Fibroblast of lung (primary cell): ENCODE data around the gene PRDX3. TPM values are rescaled to one million over a fixed set of nuclear protein-coding genes. Genes with fewer than 3 reads are reported as not detected.

Experiments used
- DNase-seq, 2 donors: peaks; one replicate each; pipeline versions ENCODE4 v3.0.0 to v3.0.0-alpha.2; 2010; ENCODE audit warnings: low read depth in 2 of 2
- H2AFZ ChIP-seq: 2 replicates; pipeline ENCODE4 v1.5.1; 2012; ENCODE audit warnings: low read length, control low read depth, inconsistent platforms
- H3K27ac ChIP-seq: 2 replicates; pipeline ENCODE4 v1.5.1; 2011; ENCODE audit warnings: low read length, control low read depth; ENCODE audit not compliant: insufficient read depth
- H3K27me3 ChIP-seq: 2 replicates; pipeline ENCODE4 v1.5.1; 2011; ENCODE audit warnings: mild to moderate bottlenecking, low read length; ENCODE audit not compliant: control insufficient read depth, insufficient read depth
- H3K36me3 ChIP-seq: 2 replicates; pipeline ENCODE4 v1.5.1; 2011; ENCODE audit warnings: low read length; ENCODE audit not compliant: control insufficient read depth, insufficient read depth
- H3K4me1 ChIP-seq: 2 replicates; pipeline ENCODE4 v1.5.1; 2011; ENCODE audit warnings: low read length; ENCODE audit not compliant: control insufficient read depth, insufficient read depth; ENCODE audit errors: extremely low read depth
- H3K4me2 ChIP-seq: 2 replicates; pipeline ENCODE4 v1.5.1; 2011; ENCODE audit warnings: low read length, control low read depth; ENCODE audit not compliant: insufficient read depth; ENCODE audit errors: extremely low read depth
- H3K4me3 ChIP-seq, 4 experiments: fragments of 200-600 bp in 1 of 4; sonication (generic) in 1 of 4; replicated peaks in 1 of 4; 2 replicates each; pipeline ENCODE4 v1.5.1; 2011 to 2016; ENCODE audit warnings: low read length in 4 of 4, low read depth in 3 of 4, mild to moderate bottlenecking in 3 of 4, control low read depth in 2 of 4, inconsistent platforms in 1 of 4, mixed read lengths in 1 of 4; ENCODE audit not compliant: insufficient read depth in 1 of 4; ENCODE audit errors: control extremely low read depth in 1 of 4
- H3K79me2 ChIP-seq: 2 replicates; pipeline ENCODE4 v1.5.1; 2012; ENCODE audit warnings: mild to moderate bottlenecking, low read length, inconsistent platforms; ENCODE audit not compliant: control insufficient read depth, insufficient read depth
- H3K9ac ChIP-seq: 2 replicates; pipeline ENCODE4 v1.5.1; 2011; ENCODE audit warnings: mild to moderate bottlenecking, low read length, control low read depth; ENCODE audit not compliant: insufficient read depth
- H3K9me3 ChIP-seq: 2 replicates; pipeline ENCODE4 v1.5.1; 2012; ENCODE audit warnings: low read depth, low read length; ENCODE audit not compliant: control insufficient read depth, insufficient read depth
- H4K20me1 ChIP-seq: 2 replicates; pipeline ENCODE4 v1.5.1; 2011; ENCODE audit warnings: low read length; ENCODE audit not compliant: control insufficient read depth, insufficient read depth; ENCODE audit errors: extremely low read depth
- EZH2 ChIP-seq: IDR thresholded peaks from 2 replicates; pipeline ENCODE4 v1.5.1; 2012; ENCODE audit warnings: low read length, control low read depth, mild to moderate bottlenecking; ENCODE audit errors: missing control alignments
- polyA plus RNA-seq, 2 donors: library from polyadenylated mRNA; depleted of rRNA in 1 of 2; stranded (reverse) in 1 of 2; unstranded in 1 of 2; fragments of >200 nt; gene quantifications; 2 replicates each; pipeline ENCODE4 v1.2.1, GENCODE V29; 2011 to 2012; ENCODE audit warnings: missing spikeins in 1 of 2
- total RNA-seq: library from RNA; depleted of rRNA; stranded (reverse); fragments of >200 nt; gene quantifications from 2 replicates; pipeline ENCODE4 v1.2.1, GENCODE V29; 2014
- TF ChIP-seq, protein P1 (sequence below), 2 donors: IDR thresholded peaks in 1 of 2; conservative IDR thresholded peaks in 1 of 2; 1 replicate in 1 of 2; 2 replicates in 1 of 2; pipeline ENCODE4 v1.5.1; 2011 to 2012; ENCODE audit warnings: low read length in 2 of 2, control low read depth in 1 of 2, inconsistent platforms in 1 of 2, low read depth in 1 of 2, mild to moderate bottlenecking in 1 of 2

The PRDX3 gene
- total and polyA plus RNA-seq, 2 donors (not counting 1 experiment from before 2014, with no cell fraction given) = 287 to 303 TPM

DNA sequence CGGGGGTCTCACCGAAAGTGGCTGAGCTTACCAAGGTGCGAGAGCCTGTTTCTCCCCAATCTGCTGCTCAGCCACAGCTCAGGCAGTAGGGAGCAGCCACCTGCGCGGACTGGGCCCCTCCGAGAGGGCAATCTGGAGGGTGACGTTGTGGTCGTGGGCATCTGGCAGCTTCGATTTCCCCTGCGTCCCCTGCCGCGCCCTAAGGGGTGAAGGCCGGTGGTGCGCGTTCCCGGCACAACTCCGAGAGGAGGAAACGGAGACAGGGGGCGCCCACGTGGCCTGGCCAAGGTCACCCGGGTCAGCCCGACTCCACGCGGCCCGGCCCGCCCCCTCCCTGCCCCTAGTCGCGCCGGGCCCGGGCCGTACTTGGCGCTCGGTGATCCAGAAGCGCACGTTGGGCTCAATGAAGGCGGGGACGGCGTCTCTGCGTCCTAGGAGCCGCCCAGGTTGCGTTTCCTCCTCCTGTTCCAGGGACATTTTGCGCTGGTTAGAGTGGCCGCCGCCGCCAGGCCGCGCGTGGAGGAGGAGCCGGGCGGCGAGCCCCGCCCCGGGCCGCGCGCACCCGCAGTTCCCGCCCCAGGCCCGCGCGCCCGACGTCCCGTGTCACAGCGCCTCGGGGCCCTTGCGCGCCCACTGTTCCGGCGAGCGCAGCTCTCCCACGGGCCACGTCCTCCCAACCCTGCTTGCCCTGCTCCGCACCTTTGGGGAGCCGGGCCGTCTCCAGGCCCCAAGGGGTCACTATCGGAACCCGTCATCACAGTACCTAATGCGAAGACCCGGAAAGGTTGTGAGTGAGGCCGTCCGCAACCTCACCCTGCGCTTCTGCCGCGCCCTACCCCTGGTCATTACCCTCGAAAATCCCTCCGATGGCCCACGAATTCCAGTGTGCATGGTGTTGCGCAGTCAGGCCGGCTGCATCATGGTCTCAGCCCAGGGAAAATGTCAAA, 13.2 kb downstream of the PRDX3 start, which contains the start of gene SFXN4:
Gene SFXN4 (minus strand): TSS at position 544 of the 947 bp plus-strand sequence. CDS start 67 bp downstream, at position 477.
- Histone ChIP-seq H3K4me1 (peaks cover 4% of the 10 kb centered on the region), H3K79me2 (no peaks in the 10 kb centered on the region), H3K4me2 (peak within 1 kb of the TSS; percentile 93), H3K4me3 (peak within 1 kb of the TSS; percentile 33 to 77 (median 63)), H3K36me3 (peaks cover 5% of the 10 kb centered on the region), H4K20me1 (no peaks in the 10 kb centered on the region), H2AFZ (peak within 1 kb of the TSS; percentile 75), H3K27me3 (no peaks in the 10 kb centered on the region), H3K9ac (peak within 1 kb of the TSS; percentile 69), H3K27ac (peak within 1 kb of the TSS; percentile 59), H3K9me3 (no peaks in the 10 kb centered on the region)
- peak; percentile 43 to 51 for DNase-seq
- TF ChIP-seq EZH2 = no peak
- TF ChIP-seq, protein P1, sequence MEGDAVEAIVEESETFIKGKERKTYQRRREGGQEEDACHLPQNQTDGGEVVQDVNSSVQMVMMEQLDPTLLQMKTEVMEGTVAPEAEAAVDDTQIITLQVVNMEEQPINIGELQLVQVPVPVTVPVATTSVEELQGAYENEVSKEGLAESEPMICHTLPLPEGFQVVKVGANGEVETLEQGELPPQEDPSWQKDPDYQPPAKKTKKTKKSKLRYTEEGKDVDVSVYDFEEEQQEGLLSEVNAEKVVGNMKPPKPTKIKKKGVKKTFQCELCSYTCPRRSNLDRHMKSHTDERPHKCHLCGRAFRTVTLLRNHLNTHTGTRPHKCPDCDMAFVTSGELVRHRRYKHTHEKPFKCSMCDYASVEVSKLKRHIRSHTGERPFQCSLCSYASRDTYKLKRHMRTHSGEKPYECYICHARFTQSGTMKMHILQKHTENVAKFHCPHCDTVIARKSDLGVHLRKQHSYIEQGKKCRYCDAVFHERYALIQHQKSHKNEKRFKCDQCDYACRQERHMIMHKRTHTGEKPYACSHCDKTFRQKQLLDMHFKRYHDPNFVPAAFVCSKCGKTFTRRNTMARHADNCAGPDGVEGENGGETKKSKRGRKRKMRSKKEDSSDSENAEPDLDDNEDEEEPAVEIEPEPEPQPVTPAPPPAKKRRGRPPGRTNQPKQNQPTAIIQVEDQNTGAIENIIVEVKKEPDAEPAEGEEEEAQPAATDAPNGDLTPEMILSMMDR (conservative IDR thresholded peaks at IDR 0.05 in 1 of 2, IDR thresholded peaks at IDR 0.05 in 1 of 2; ENCODE audit: low read depth in 1 of 2, low read length in 2 of 2) = no peak

DNA sequence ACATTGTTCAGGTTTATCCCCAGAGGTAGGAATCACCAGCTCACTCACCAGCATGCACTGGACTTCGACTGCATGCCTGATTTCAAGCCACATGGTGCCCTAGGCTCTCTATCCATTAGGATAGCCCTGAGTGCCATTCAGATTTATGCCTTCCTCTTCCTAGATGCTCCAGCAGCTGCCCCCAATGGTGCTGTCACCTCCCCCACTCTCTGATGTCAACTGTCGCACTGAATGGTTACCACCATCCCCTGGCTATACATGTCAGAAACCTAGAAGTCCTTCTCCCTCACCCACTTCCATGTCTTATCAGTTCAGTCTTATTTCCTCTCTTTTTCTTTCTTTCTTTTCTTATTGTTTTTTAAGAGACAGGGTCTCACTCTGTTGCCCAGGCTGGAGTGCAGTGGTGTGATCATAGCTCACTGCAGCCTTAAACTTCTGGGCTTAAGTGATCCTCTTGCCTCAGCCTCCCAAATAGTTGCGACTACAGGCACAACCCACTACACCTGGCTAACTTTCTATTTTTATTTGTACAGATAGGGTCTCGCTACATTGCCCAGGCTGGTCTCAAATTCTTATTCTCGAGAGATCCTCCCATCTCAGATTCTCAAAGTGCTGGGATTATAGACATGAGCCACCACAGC, 16.0 kb downstream of the PRDX3 start:
- H3K9ac ChIP-seq = no peak overlapping the region
- H3K9me3 ChIP-seq = no peaks in the 10 kb centered on the region
- no peak overlapping the region for H2AFZ ChIP-seq
- H3K27me3 ChIP-seq = no peaks in the 10 kb centered on the region
- H3K79me2 ChIP-seq = no peaks in the 10 kb centered on the region
- H3K4me2 ChIP-seq = no peak overlapping the region
- H3K36me3 ChIP-seq = no peaks in the 10 kb centered on the region
- no peak for DNase-seq
- peaks cover 4% of the 10 kb centered on the region for H3K4me1 ChIP-seq
- H3K4me3 ChIP-seq = no peak overlapping the region
- H3K27ac ChIP-seq = no peak overlapping the region
- TF ChIP-seq EZH2 = no peak
- TF ChIP-seq, protein P1 (conservative IDR thresholded peaks at IDR 0.05 in 1 of 2, IDR thresholded peaks at IDR 0.05 in 1 of 2; ENCODE audit: low read depth in 1 of 2, low read length in 2 of 2) = no peak
- no peaks in the 10 kb centered on the region for H4K20me1 ChIP-seq
